Measurements from ENCODE around the gene VILL.

DNA sequence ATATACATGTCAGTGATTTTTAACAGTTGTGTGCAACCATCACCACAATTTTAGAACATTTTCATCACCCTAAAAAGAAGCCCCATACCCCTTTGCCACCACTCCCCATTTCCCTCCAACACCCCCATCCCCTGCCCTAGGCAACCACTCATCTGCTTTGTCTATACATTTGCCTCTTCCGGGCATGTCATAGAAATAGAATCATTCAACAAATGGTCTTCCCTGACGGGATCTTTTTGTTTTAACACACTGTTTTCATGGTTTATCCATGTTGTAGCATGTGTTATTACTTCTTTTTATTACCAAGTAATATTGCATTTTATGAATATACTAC lies 4.0 kb downstream of the VILL start:
- TF ChIP-seq, protein P1, sequence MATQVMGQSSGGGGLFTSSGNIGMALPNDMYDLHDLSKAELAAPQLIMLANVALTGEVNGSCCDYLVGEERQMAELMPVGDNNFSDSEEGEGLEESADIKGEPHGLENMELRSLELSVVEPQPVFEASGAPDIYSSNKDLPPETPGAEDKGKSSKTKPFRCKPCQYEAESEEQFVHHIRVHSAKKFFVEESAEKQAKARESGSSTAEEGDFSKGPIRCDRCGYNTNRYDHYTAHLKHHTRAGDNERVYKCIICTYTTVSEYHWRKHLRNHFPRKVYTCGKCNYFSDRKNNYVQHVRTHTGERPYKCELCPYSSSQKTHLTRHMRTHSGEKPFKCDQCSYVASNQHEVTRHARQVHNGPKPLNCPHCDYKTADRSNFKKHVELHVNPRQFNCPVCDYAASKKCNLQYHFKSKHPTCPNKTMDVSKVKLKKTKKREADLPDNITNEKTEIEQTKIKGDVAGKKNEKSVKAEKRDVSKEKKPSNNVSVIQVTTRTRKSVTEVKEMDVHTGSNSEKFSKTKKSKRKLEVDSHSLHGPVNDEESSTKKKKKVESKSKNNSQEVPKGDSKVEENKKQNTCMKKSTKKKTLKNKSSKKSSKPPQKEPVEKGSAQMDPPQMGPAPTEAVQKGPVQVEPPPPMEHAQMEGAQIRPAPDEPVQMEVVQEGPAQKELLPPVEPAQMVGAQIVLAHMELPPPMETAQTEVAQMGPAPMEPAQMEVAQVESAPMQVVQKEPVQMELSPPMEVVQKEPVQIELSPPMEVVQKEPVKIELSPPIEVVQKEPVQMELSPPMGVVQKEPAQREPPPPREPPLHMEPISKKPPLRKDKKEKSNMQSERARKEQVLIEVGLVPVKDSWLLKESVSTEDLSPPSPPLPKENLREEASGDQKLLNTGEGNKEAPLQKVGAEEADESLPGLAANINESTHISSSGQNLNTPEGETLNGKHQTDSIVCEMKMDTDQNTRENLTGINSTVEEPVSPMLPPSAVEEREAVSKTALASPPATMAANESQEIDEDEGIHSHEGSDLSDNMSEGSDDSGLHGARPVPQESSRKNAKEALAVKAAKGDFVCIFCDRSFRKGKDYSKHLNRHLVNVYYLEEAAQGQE (IDR thresholded peaks at IDR 0.05; ENCODE audit: low read depth): no peak
- TF ChIP-seq, protein P2, sequence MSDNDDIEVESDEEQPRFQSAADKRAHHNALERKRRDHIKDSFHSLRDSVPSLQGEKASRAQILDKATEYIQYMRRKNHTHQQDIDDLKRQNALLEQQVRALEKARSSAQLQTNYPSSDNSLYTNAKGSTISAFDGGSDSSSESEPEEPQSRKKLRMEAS (IDR thresholded peaks at IDR 0.05): no peak
